GM19397 (cell line): ENCODE measurements around the gene DLAT.
"Not testable (repeated sequence)": the region's sequence is repeated elsewhere in the genome, so short reads cannot be mapped to it uniquely, and the experiment has no call there.

Experiments used
- ATAC-seq: cut with Tn5 transposase; IDR thresholded peaks from one replicate; pipeline ENCODE4 v1.9.1; 2021; ENCODE audit warnings: mild to moderate bottlenecking, moderate library complexity; ENCODE audit not compliant: unreplicated experiment

Gene DLAT

GRCh38 chr11:112046647-112047046 is 21.4 kb downstream of the DLAT start:
- ATAC-seq = not testable (repeated sequence)

- not testable (repeated sequence) for ATAC-seq
These were observed 23.0 kb downstream of the DLAT start for GRCh38 chr11:112048256-112048655.

DNA sequence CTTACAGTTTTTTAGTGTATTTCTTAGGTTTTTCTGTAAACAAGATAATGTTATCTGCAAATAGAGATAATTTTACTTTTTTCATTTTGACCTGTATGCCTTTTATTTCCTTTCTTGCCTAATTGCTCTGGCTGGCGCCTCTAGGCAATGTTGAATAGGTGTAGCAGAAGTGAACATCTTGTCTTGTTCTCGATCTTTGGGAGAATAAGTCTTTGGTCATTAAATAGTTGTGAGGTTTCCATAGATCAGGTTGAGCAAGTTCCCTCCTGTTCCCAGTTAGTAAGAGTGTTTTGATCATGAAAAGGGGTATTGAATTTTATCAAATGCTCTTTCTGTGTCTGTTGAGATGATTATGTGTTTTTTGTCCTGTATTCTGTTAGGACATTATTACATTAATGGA is 24.6 kb downstream of the DLAT start:
- no peak for ATAC-seq

DNA sequence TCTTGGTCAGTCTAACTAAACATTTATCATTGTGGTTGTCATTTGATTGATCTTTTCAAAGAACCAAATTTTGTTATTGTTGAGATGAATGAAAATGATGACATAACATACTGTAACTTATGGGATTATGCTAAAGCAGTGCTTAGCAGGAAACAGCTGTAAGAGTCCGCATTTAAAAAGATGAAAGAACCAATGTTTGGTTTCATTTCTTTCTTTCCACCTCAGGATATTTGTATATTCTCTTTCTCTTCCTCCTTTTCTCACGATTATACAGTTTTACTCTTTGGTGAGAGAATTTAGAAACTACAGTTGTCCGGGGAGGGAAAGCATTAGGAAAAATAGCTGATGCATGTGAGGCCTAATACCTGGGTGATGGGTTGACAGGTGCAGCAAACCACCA is 25.5 kb downstream of the DLAT start:
- peak; percentile 66 for ATAC-seq

- ATAC-seq = no peak
These were observed 26.6 kb downstream of the DLAT start for GRCh38 chr11:112051768-112052167.

DNA sequence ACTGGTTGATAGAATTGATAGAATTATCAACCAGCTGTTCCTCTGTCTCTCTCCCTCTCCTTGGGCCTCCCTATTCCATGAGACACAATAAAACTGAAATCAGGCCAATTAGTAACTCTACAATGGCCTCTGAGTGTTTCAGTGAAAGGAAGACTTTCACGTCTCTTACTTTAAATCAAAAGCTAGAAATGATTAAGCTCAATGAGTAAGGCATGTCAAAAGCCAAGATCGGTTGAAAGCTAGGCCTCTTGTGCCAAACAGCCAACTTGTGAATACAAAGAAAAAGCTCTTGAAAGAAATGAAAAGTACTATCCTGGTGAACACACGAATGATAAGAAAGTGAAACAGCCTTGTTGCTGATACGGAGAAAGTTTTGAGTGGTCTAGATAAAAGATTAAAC is 32.0 kb downstream of the DLAT start:
- no peak for ATAC-seq

GRCh38 chr11:112058103-112058502 is 32.9 kb downstream of the DLAT start:
- ATAC-seq = no peak

DNA sequence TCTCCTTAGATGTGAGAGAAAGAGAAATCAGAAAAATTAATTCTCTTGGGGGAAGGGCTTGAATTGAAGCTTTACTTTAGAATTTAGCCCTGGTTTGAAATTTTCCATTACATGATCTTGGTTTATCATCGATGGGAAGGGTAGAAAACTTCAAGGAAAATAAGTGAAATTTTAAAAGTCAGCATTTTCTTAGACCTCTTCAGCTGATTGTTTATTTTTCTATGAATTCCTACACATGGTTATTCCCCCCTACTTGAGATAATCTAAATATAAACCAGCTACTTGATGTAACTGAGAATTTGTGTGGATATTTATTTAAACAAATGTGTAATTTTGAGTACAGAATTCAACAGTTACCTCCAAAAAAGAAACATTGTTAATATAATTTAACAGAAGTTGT is 37.7 kb downstream of the DLAT start:
- no peak for ATAC-seq

DNA sequence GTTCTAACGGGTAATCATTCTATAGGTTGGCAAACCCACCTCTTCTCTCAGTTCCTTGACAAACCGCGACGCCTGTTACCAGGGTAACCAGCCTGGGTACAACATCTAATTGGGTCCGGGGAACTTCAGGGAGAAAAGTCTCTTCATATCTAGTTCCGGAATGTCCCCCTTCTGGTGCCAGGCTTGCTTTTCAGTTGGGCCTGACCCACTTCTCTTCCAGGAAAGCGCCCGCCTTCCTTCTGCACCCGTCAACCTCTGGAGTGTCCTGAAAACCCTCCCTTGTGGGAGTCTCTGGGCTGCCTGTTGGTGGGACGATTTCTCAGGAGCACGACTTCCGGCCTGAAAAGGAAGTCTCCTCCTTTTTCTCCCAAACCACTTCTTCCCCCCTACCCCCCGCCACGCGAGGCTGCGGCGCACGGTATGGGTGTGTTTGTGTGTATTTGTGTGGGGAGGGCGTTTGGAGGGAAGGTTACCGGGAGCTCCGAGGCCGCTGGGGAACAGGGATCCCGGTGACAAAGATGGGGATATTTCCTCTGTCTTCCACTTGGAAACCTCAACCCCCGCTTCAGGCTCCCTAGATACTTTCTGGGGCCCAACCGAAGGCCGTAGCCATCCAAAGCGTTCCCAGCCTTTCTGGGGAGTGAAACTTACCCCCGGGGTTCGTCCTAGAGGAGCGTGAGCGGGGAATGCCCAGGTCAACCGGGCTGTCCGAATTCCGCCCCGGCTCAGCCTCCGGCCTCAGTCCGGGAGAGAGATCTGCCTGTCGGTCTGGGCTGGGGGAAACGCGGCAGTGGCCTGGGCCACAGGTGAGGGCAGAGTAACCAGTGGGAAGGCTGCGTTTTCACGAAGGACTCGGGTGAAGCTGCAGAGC is 49.0 kb downstream of the DLAT start, which contains the start of the genes NKAPD1 and PIH1D2:
NKAPD1 (plus strand) TSS at position 359 of the 871 bp plus-strand sequence. CDS start 1,276 bp downstream, outside the sequence.
PIH1D2 (minus strand) TSS at position 77 of the 871 bp plus-strand sequence. CDS start 843 bp downstream, outside the sequence.
- ATAC-seq = peak; percentile 85

GRCh38 chr11:112082729-112083128 is 57.5 kb downstream of the DLAT start:
- ATAC-seq = no peak

DNA sequence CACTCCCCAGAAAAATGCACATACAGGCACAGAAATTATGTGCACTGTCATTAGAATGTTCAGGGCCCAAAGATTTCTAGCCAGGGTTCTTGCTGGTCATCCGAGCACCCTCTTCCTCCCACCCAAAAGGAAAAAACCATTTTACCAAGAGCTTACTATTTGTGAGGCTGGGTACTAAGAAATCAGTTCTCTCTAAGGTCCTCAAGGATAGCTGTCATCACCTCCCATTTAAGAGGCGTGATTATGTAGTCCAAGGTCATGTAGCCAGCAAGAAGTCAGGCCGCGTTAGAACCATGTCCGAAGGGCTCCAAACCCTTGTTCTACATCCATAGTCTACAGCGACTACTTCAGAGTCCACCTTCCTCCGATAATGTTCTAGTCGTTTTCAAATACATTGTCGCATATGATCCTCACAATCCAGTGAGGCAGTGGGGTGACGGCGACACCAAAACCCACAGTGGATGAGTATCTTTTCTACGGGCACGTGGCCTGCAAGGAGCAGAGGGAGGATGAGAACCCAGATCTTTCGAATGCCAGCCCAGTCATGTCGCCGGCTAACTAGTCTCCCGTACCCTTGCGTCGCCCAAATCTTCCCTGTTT is 60.7 kb downstream of the DLAT start:
- ATAC-seq = peak; percentile 27

GRCh38 chr11:112086422-112087191 is 61.4 kb downstream of the DLAT start, which contains the start of the genes SDHD and TIMM8B:
Gene SDHD, plus strand, starts transcription at chr11:112086873. Its CDS starts 35 bp downstream, at chr11:112086908.
Gene TIMM8B, minus strand, starts transcription at chr11:112086756. Its CDS starts 33 bp downstream, at chr11:112086723.
- peak; percentile 94 for ATAC-seq

GRCh38 chr11:112087212-112087611 is 62.0 kb downstream of the DLAT start:
- no peak for ATAC-seq

DNA sequence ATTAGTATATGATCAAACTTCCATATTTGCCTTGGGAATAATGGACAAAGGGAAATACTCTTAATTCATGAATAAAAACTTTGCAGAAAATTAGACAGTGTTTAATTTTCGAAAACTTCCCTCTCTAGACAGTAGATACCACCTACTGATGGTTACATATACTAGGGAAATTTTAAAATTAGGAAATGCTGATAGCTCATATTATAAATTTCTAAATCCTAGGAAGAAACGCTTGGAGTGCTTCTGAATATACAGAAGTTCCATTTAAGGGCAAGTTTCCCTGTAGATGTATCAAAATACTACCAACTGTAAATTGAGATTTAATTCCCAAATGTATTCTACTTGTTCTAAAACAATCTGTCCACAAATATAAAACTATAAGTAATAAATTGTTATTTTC is 70.1 kb downstream of the DLAT start:
- not testable (repeated sequence) for ATAC-seq

- no peak for ATAC-seq
These were observed 71.0 kb downstream of the DLAT start for GRCh38 chr11:112096194-112096593.

DNA sequence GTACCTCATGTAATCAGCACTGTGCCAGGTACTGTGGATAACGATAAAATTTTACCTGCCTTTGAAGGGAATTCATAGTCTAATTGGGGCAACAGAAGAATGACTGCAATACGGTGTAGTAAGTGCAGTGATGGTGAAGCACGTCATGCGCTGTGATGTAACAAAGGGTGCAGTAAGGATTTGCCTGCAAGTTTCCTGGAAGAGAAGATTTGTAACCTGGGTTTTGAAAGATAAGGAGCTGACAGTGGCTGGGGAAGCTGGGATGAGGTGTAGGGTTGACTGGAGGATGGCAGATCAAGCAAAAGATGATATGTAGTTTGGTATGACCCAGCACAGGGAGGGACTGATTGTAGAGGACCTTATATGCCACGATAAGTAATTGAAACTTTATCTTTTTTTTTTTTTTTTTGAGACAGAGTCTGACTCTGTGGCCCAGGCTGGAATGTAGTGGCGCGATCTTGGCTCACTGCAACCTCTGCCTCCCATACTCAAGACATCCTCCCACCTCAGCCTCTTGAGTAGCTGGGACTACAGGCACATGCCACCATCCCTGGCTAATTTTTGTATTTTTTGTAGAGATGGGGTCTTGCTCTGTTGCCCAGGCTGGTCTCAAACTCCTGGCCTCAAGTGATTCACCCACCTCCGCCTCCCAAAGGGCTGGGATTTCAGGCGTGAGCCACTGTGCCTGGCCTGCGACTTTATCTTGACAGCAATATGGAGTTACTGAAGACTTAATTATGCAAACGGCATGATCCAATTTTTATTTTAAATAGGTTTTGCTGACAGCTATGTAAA is 72.7 kb downstream of the DLAT start:
- ATAC-seq = no peak

DNA sequence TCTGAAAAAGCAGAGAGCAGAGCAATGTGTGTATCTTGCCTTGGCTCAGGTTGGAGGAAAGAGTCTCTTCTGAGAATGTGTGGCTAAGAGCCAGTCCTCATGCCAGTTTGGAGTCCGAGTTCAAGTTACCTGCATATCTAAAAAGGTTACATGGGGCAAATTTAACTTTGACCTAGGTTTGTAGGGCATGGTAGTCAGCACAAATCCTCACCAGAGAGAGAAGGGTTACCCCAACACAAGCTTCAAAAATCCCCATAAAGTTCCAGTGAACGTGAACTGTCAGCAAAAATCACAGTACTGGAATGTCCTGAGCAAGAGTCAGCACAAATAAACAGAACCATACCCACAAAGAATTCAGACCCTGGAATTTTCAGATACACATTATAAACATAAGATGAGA is 75.3 kb downstream of the DLAT start:
- ATAC-seq = no peak

DNA sequence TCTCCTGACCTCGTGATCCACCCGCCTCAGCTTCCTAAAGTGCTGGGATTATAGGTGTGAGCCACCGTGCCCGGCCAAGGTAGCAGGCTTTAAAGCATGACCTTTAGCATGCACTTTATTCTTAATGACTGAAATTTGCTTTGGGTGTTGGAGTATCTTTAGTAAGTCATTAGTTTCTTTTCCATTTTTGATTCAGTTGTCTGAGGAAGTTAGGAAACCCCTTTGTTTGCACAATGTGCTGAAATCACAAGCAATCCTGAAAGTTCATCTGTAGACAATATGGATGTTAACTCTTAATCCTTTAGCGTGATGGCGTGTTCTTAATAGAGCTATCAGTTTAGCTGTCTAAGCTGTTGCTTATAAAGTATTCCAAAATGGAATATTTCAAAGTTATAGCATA is 78.2 kb downstream of the DLAT start:
- ATAC-seq = no peak

DNA sequence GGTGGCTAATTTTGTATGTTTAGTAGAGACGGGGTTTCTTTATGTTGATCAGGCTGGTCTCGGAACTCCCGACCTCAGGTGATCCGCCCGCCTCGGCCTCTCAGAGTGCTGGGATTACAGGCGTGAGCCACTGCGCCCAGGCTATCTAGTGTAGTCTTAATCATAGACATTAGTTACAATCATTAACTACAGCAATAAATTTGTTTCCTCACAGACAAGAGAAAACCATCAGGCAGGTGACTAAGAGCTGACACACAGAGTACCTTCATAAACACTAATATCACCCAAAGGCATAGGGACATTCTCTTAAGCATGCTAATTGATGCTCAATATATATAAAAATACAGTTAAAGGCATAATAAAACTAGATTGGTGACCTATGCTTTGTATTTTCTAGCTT is 80.9 kb downstream of the DLAT start:
- ATAC-seq = no peak
